NCI-H2029 treated with DMSO at 0.1 percent for 48 hours (cell line): Measurements from ENCODE around the gene CELA3B.
"Not testable (repeated sequence)": the region's sequence is repeated elsewhere in the genome, so short reads cannot be mapped to it uniquely, and the experiment has no call there.

Experiments
- DNase-seq: peaks from one replicate; lab custom pipeline; 2025; lab: John Stamatoyannopoulos, UW

The CELA3B gene

DNA sequence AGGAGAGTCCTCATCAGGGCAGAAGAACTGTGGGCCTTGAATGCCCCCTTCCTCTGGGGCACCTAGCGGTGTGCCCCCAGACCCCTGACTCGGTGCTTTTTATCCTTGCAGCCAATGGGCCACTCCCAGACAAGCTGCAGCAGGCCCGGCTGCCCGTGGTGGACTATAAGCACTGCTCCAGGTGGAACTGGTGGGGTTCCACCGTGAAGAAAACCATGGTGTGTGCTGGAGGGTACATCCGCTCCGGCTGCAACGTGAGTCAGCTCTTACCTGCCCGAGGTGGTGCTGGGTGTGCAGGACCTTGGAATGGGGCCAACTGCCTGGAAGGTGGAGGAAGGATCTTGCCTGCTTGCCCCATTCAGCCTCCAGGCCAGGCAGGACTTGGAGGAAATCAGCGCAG is 30.4 kb downstream of the CELA3B start:
- not testable (repeated sequence) for DNase-seq

DNA sequence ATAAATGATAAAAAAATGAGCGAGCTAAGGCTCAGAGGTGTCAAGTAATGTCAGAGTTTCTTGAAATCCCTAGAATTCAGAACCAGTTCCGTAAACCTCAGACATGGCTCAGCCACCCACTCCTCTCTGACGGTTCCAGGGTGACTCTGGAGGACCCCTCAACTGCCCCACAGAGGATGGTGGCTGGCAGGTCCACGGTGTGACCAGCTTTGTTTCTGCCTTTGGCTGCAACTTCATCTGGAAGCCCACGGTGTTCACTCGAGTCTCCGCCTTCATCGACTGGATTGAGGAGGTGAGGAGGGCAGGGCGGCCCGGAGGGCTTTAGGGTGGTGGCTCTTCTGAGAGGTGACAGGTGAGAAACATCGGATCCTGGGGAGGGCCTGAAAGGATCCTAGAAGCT is 32.7 kb downstream of the CELA3B start:
- not testable (repeated sequence) for DNase-seq

DNA sequence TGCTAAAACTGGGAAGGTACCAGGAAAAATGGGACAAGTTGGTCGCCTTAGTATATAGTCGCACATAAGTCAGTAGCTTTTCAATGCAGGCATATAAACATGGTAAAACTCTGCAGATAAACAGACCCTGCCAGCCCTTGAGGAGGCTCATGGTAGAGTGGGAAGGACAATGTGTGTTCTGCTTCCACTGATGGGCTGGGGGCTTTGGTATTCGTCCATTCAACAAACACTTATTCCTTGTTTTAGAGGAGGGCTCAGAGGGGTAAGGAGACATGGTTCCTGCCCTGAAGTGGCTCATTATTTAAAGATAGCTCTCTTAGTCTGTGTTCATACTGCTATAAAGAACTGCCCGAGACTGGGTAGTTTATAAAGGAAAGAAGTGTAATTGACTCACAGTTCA is 35.9 kb downstream of the CELA3B start:
- not testable (repeated sequence) for DNase-seq

DNA sequence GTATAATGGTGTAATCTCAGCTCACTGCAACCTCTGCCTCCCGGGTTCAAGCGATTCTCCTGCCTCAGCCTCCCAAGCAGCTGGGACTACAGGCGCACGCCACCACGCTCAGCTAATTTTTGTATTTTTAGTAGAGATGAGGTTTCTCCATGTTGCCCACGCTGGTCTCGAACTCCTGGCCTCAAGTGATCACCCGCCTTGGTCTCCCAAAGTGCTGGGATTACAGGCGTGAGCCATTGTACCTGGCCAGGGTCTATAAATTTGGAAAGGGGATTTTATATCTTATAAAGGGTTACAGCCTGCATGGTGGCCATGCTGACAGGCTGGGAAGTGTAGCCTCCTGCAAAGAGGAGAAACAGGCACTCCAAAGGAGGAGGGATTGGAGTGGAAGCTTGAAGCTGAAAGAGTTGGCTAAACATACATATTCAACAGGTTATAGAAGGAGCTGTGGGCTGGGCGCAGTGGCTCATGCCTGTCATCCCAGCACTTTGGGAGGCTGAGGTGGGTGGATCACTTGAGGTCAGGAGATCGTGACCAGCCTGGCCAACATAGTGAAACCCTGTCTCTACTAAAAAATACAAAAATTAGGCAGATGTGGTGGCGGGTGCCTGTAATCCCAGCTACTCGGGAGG is 37.9 kb downstream of the CELA3B start:
- DNase-seq = not testable (repeated sequence)

DNA sequence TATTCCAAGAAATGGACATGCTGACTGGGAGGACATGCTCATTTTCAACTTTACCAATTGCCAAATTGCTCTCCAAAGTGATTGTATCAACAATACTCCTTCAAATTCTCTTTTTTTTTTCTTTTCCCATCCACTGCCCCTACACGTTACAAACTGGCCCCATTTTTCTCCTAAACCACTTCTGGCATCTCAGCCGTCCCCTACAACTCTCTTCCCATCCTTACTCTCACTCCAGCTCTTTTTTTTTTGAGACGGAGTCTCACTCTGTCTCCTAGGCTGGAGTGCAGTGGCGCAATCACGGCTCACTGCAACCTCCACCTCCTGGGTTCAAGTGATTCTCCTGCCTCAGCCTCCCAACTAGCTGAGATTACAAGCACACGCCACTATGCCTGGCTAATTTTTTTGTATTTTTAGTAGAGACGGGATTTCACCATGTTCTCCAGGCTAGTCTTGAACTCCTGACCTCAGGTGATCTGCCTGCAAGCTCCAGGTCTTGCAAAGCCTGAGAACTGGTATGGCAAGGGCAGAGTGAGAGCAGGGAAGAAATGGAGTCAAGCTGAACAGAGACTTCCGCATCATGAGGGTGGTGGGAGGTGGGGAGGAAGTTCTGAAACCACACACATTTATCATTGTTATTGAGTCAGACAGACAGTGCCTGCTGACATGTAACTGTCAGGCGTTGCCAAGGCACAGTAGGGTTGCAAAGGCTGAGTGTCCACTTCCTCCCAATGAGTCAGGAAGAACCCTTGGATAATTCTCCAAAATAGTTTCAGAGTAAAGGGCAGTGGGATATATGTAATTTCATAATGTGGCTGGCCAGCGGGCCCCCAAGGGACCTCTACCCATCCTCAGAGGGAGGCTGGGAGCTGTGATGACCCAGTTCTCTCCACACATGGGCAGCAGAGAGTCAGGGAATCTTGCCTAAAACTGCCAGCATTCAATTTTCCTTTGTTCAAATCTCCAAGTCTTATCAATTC is 42.0 kb downstream of the CELA3B start:
- no peak for DNase-seq

DNA sequence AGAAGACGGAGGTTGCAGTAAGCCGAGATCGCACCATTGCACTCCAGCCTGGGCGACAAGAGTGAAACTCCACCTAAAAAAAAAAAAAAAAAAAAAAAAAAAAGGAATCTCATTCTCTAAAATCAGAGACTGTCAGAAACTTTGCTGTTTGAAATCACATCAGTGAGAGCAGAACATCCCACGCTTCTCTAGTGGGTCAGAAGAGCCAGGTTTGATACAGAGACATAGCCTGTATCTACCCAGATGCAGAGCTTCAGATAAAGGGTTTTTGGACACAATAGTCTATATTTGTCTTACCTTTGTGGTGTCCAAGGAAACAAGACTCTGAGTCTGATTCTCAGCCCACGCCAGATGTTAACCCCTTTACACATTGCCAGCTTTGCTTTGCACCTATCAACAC is 44.2 kb downstream of the CELA3B start:
- DNase-seq = no peak

DNA sequence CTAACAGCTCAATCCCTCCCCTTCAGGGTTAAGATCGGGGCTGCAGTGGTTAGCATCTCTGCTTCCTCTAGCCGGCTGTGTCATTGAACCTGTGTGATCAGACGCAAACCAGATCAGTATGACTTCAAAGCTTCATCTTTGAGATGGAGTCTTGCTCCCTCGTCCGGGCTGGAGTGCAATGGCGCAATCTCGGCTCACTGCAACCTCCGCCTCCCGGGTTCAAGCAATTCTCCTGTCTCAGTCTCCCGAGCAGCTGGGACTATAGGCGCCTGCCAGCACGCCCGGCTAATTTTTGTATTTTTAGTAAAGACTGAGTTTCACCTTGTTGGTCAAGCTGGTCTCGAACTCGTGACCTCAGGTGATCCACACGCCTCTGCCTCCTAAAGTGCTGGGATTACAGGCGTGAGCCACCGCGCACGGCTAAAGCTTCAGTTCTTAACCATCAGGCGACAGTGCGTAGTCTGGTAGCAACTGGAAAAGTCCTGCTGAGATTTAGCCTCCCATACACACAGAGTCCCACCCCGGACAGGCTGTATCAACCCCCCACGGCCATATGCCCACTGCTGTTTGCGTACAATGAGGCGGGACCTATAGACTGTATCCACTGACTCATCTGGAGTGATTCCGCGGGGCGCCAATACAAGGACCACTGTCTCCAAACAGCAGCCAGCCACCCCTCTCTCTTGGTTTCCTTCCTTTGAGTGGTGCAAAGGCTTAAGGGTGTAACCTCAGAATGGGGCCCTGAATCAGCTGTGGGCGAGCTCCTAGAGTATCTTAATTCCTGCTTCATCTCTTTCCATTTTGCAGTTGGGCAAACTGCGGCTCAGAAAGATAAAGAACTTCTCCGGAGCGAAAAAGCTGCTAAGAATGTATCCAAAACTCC is 47.9 kb downstream of the CELA3B start:
- DNase-seq = no peak

DNA sequence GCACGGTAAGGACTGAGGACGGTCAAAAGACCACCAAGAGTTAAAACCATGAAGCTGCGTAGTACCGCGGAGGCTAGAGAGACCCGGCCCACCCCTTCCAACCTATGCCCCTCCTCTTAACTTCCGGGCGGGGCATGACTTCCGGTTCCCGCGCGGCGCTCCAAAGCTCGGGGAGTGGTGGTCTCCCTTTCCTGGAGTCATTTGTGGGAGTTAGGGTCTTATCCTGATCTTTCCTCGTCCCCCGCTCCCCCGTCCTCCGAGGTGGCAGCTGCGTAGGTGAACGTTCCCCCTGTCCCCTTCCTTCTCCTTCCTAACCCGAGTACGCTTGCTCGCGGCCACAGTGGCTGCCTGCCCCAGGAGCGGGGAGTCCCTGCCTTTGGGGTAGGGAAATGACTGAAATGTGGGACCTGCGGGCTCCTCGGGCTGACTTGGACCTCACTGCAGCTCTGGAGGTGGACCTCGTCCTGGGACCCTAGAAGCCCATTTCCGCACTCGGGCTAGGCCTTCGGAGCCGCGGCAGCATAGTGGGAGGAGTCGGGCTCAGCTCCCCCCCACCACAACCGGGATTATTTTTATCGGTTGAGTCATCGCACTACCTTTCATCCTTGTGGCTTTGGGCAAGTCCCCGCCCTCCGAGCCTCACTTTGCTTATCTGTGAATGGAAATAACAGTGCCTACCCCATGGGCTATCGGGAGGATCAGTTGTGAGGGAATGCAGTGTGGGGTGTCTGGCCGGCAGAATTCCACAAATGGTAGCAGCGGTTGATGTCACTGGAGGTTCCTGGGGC is 48.7 kb downstream of the CELA3B start:
- peak; percentile 75 for DNase-seq

DNA sequence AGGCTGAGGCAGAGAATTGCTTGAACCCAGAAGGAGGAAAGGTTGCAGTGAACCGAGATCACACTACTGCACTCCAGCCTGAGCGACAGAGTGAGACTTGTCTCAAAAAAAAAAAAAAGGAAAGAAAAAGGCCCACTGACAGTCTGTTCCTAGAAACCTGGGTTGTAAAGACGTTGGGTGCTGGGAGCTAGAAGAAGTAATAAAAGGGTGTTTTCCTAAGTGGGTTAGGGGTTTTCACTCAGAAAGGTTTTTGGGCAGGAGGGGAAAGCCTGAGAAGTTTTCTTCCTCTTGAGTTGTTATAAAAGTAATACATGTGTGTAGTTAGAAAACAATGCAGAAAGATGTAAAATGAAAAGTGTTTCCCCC is 50.1 kb downstream of the CELA3B start:
- DNase-seq = no peak

DNA sequence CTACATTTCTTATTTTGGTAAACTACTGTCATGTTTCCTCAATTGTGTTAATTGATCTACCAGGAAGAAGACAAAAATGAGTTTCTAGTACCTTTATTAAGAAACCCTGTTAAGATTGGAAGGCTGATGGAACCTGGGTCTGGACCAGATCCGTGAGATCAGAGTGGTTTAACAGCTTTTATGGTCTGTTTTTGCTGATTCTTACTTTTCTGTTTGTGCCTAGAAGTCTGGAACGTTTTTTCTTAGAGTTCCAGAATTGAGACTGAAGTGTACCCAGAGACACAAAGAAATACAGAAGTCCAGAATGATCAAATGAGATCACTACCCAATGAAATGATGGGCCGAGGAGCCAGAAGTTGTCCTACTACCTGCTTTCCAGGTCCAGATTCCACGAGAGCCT is 53.2 kb downstream of the CELA3B start:
- no peak for DNase-seq

DNA sequence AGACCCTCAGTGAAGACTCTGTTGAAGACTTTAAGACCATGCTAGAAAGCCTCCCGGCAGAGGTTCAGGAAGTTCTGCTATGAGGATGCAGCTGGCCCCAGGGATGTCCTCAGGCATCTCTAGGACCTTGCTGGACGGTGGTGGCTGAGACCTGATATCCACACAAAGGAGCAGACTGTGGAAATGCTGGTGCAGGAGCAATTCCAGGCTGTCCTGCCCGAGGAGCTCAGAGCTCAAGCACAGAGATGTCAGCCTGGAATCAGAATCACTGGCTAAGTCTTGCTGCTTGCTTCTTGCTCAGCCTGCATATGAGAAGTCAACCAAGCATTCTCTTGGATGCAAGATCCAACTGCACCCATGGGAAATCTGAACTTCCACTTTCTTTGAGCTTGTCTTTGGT is 53.7 kb downstream of the CELA3B start:
- DNase-seq = no peak

DNA sequence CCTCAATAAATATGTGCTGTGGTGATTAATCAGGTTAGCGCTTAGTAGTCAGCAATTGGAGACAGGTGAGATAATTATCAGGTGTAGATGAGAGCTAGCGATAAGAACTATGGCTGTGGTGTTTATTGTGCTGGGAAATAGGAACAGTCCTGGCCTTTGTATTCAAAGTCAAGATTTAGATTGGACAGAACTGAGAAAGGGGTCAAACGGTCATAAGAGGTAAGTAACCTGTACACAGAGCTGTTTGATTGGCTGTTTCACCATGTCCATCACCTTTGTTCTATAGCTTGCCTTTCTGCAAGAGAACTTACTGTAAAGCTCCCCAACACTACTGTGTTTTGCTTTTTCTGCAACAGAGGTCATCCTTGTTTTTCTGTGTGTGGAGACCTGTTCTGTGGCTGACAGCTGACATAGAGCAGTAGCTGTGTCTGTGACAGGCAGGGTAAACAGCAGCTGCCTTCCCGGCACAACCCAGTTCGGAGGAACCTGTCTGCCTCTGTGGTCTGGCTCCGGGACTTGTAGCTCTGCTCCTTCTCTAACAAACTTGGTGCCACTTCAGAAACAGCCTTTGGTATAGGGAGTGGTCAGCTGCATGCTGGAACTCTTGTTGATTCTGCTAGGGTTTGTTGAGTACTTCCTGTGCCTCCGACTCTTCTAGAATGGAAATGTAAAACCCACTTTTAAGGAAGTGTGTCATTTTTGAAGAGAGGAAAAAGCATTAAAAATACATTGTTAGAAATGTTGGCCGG is 54.6 kb downstream of the CELA3B start:
- DNase-seq = no peak

DNA sequence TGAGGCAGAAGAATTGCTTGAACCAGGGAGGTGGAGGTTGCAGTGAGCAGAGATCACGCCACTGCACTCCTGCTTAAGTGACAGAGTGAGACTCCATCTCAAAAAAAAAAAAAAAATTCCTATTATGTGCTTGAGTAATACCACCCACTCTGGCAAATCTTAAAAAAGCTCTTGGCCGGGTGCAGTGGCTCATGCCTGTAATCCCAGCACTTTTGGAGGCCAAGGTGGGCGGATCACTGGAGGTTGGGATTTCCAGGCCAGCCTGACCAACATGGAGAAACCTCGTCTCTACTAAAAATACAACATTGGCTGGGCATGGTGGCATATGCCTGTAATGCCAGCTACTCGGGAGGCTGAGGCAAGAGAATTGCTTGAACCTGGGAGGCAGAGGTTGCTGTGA is 58.0 kb downstream of the CELA3B start:
- DNase-seq = not testable (repeated sequence)

DNA sequence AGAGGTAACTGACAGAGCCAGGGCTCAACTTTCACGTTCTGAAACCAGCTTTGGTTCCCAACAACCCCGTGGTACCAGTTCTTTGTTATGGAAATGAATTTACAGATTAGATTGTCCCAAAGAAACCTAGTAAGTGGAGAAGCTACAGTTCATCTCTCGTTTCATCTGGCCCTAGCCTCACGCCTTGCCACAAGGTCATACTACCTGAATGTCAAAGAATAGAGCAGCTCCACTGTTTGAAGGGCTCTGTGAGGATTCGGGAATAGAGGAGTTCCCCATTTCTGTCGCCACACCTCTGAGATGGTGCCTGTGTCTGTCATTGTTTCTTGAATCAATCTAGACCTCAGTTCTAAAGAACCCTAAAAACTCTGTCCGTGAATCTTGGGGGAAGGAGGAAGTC is 60.7 kb downstream of the CELA3B start:
- DNase-seq = no peak

DNA sequence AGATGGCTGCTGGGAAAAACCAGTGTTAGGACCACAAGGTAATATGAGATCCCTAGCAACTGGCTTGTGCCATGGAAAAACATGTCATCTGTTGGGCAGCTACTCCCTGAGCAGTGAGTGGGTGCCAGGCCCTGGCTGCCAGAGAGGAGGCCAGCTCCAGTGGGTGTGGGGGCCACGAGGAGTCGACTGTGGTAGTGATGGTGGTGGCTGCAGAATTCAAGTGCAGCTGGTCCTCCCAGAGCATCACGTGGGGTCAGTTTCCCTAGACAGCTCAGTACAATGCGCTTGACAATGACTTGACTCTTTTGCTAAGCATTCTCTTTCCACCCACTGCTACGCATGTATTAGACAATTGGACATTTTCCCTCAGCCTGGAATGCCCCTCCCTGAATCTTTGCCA is 61.2 kb downstream of the CELA3B start:
- no peak for DNase-seq
